ENCODE data around the gene SYTL3.

- TF ChIP-seq POLR2A (IDR thresholded peaks at IDR 0.05) (no peak), POLR2AphosphoS5 (IDR thresholded peaks at IDR 0.05) (no peak), EP300 (IDR thresholded peaks at IDR 0.05) (no peak)
- TF ChIP-seq, protein P1, sequence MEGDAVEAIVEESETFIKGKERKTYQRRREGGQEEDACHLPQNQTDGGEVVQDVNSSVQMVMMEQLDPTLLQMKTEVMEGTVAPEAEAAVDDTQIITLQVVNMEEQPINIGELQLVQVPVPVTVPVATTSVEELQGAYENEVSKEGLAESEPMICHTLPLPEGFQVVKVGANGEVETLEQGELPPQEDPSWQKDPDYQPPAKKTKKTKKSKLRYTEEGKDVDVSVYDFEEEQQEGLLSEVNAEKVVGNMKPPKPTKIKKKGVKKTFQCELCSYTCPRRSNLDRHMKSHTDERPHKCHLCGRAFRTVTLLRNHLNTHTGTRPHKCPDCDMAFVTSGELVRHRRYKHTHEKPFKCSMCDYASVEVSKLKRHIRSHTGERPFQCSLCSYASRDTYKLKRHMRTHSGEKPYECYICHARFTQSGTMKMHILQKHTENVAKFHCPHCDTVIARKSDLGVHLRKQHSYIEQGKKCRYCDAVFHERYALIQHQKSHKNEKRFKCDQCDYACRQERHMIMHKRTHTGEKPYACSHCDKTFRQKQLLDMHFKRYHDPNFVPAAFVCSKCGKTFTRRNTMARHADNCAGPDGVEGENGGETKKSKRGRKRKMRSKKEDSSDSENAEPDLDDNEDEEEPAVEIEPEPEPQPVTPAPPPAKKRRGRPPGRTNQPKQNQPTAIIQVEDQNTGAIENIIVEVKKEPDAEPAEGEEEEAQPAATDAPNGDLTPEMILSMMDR (IDR thresholded peaks at IDR 0.05) = no peak
Measured at GRCh38 chr6:158669145-158670035, 19.5 kb downstream of the SYTL3 start.

Measured in suprapubic skin (tissue), 4 donors.